ENCODE measurements around the gene TBR1. TPM values are rescaled to one million over a fixed set of nuclear protein-coding genes. Genes with fewer than 3 reads are reported as not detected.

The TBR1 gene
- total and polyA plus RNA-seq, 10 of the 15 experiments (the other 5 are each of a cell fraction or from before 2014, with no cell fraction given), result 0.01 TPM; not detected in 9

DNA sequence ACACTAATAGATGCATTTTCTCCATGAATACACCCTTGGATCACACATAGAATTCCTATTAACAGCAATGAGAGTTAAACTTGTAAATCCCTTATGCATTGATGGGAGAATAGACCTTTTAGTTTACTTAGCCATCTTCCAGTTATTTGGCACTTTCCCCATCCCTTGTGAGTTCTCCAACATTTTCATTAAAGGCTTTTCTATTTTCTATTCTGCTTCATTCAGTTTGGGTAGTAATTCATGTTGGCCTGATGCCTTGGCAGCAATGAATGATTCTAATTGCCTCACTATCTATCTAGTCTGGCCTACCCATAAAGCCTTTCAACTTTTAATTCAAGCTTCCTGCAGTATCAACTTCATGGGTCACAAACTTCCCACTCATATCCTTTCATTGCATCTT is 32.3 kb downstream of the TBR1 start:
- no peak overlapping the region for H3K4me2 ChIP-seq (ENCODE audit: control insufficient read depth, insufficient read depth)
- no peak overlapping the region for H3K9ac ChIP-seq (ENCODE audit: control insufficient read depth, insufficient read depth, low read length)
- H3K27me3 ChIP-seq (replicated peaks in 1 of 2; ENCODE audit: control insufficient read depth in 2 of 2, insufficient read depth in 2 of 2, low read length in 1 of 2), result no peaks in the 10 kb centered on the region
- intact Hi-C loops (cut with micrococcal nuclease; ENCODE audit: unreplicated experiment) (no loop called here), in situ Hi-C loops (cut with MboI) (no loop called here)
- ChIA-PET POLR2A (no interaction called here), CTCF (no interaction called here), RAD21 (ENCODE audit: unreplicated experiment) (no interaction called here), SMC1A (ENCODE audit: uncharacterized antibody, unreplicated experiment) (interaction anchor here (1.4 kb wide), 1 partner anchor 11 kb away, joined by 3 read pairs; no protein-coding TSS in a partner anchor)
- H3K9me3 ChIP-seq (replicated peaks; ENCODE audit: control insufficient read depth, insufficient read depth, low read length), result no peaks in the 10 kb centered on the region
- no peaks in the 10 kb centered on the region for H4K20me1 ChIP-seq (ENCODE audit: control insufficient read depth, insufficient read depth)
- ATAC-seq (no peak), FAIRE-seq (no peak), DNase-seq (ENCODE audit: low read depth, low spot score) (no peak)
- no peak overlapping the region for H3K4me3 ChIP-seq
- TF ChIP-seq KAT2A (conservative IDR thresholded peaks at IDR 0.05; ENCODE audit: control insufficient read depth, low read depth, low read length), result no peak
- TF ChIP-seq, protein P1, sequence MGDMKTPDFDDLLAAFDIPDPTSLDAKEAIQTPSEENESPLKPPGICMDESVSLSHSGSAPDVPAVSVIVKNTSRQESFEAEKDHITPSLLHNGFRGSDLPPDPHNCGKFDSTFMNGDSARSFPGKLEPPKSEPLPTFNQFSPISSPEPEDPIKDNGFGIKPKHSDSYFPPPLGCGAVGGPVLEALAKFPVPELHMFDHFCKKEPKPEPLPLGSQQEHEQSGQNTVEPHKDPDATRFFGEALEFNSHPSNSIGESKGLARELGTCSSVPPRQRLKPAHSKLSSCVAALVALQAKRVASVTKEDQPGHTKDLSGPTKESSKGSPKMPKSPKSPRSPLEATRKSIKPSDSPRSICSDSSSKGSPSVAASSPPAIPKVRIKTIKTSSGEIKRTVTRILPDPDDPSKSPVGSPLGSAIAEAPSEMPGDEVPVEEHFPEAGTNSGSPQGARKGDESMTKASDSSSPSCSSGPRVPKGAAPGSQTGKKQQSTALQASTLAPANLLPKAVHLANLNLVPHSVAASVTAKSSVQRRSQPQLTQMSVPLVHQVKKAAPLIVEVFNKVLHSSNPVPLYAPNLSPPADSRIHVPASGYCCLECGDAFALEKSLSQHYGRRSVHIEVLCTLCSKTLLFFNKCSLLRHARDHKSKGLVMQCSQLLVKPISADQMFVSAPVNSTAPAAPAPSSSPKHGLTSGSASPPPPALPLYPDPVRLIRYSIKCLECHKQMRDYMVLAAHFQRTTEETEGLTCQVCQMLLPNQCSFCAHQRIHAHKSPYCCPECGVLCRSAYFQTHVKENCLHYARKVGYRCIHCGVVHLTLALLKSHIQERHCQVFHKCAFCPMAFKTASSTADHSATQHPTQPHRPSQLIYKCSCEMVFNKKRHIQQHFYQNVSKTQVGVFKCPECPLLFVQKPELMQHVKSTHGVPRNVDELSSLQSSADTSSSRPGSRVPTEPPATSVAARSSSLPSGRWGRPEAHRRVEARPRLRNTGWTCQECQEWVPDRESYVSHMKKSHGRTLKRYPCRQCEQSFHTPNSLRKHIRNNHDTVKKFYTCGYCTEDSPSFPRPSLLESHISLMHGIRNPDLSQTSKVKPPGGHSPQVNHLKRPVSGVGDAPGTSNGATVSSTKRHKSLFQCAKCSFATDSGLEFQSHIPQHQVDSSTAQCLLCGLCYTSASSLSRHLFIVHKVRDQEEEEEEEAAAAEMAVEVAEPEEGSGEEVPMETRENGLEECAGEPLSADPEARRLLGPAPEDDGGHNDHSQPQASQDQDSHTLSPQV (IDR thresholded peaks at IDR 0.05), result no peak
- TF ChIP-seq SUZ12 (IDR thresholded peaks at IDR 0.05; ENCODE audit: unreplicated experiment), result no peak
- no peak for TF ChIP-seq MTA2 (IDR thresholded peaks at IDR 0.05; ENCODE audit: low read depth)
- no peak for TF ChIP-seq CHD1 (IDR thresholded peaks at IDR 0.05; ENCODE audit: low read depth, low read length)
- no peak for TF ChIP-seq HDGF (IDR thresholded peaks at IDR 0.05)
- TF ChIP-seq ESRRA (IDR thresholded peaks at IDR 0.05; ENCODE audit: low read length), result no peak
- TF ChIP-seq, protein P2, sequence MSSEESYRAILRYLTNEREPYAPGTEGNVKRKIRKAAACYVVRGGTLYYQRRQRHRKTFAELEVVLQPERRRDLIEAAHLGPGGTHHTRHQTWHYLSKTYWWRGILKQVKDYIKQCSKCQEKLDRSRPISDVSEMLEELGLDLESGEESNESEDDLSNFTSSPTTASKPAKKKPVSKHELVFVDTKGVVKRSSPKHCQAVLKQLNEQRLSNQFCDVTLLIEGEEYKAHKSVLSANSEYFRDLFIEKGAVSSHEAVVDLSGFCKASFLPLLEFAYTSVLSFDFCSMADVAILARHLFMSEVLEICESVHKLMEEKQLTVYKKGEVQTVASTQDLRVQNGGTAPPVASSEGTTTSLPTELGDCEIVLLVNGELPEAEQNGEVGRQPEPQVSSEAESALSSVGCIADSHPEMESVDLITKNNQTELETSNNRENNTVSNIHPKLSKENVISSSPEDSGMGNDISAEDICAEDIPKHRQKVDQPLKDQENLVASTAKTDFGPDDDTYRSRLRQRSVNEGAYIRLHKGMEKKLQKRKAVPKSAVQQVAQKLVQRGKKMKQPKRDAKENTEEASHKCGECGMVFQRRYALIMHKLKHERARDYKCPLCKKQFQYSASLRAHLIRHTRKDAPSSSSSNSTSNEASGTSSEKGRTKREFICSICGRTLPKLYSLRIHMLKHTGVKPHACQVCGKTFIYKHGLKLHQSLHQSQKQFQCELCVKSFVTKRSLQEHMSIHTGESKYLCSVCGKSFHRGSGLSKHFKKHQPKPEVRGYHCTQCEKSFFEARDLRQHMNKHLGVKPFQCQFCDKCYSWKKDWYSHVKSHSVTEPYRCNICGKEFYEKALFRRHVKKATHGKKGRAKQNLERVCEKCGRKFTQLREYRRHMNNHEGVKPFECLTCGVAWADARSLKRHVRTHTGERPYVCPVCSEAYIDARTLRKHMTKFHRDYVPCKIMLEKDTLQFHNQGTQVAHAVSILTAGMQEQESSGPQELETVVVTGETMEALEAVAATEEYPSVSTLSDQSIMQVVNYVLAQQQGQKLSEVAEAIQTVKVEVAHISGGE (CRISPR knock-in tag; IDR thresholded peaks at IDR 0.05), result no peak
- no peak for TF ChIP-seq BACH1 (IDR thresholded peaks at IDR 0.05; ENCODE audit: borderline replicate concordance)
- no peaks in the 10 kb centered on the region for H3K79me2 ChIP-seq (ENCODE audit: control insufficient read depth, insufficient read depth, low read length)
- H2AFZ ChIP-seq (ENCODE audit: control insufficient read depth, low read depth, low read length), result no peak overlapping the region
- H3K27ac ChIP-seq (ENCODE audit: control insufficient read depth, insufficient read depth), result no peak overlapping the region
- H3K4me1 ChIP-seq (ENCODE audit: control insufficient read depth, insufficient read depth, low read length), result no peaks in the 10 kb centered on the region
- H3K36me3 ChIP-seq (ENCODE audit: control insufficient read depth in 2 of 2, insufficient read depth in 2 of 2, low read length in 1 of 2), result no peaks in the 10 kb centered on the region
- BruUV-seq (replicated peaks), result no TSS peak

Measured in GM12878 (cell line).